Parietal lobe (tissue), 1 donor: Measurements from ENCODE around the gene PDZK1. TPM values are rescaled to one million over a fixed set of nuclear protein-coding genes. Genes with fewer than 3 reads are reported as not detected.

Experiments used
- total RNA-seq: library from RNA; depleted of rRNA; stranded (reverse); fragments of >200 nt; gene quantifications from one replicate; pipeline ENCODE4 v1.2.3, GENCODE V29; 2014

The PDZK1 gene
- total RNA-seq, result 0.31 TPM

GRCh38 chr1:145707183-145707867, at the start of gene PDZK1:
Gene PDZK1, minus strand, starts transcription at chr1:145707368. Its CDS starts 19,347 bp downstream, at chr1:145688021.

GRCh38 chr1:145719230-145720079, 12.3 kb upstream of the PDZK1 start, which contains the start of gene CD160:
Gene CD160, plus strand, starts transcription at chr1:145719499. Its CDS starts 8,829 bp downstream, at chr1:145728328.

Other genes with a start within 250 kb of the PDZK1 start
- gene GPR89A, start 99.4 kb downstream of the PDZK1 start, total RNA-seq, result 55.4 TPM
- gene CD160, start 12.1 kb upstream of the PDZK1 start, total RNA-seq, result not detected
- 35.7 TPM for gene RNF115, start 116.7 kb upstream of the PDZK1 start, total RNA-seq
- 42.3 TPM for gene POLR3C, start 116.8 kb upstream of the PDZK1 start, total RNA-seq
- 4.1 TPM for gene NUDT17, start 138.3 kb upstream of the PDZK1 start, total RNA-seq
- gene PIAS3, start 151.7 kb upstream of the PDZK1 start, total RNA-seq, result 11.3 TPM
- gene ANKRD35, start 178.5 kb upstream of the PDZK1 start, total RNA-seq, result 1.6 TPM
- gene ITGA10, start 202.7 kb upstream of the PDZK1 start, total RNA-seq, result 2.8 TPM
- gene PEX11B, start 211.3 kb upstream of the PDZK1 start, total RNA-seq, result 29.1 TPM
- 85.4 TPM for gene RBM8A, start 220.1 kb upstream of the PDZK1 start, total RNA-seq